GM12892 (cell line): ENCODE results near the gene B4GALT7.

Experiments used
- POLR2A ChIP-seq: IDR thresholded peaks from 2 replicates; pipeline ENCODE4 v1.6.1; 2011; ENCODE audit warnings: low read depth, low read length, control low read depth
- POLR2AphosphoS5 ChIP-seq: IDR thresholded peaks from 2 replicates; pipeline ENCODE4 v1.6.1; 2011; ENCODE audit warnings: low read depth, low read length, control low read depth
- TAF1 ChIP-seq: IDR thresholded peaks from 2 replicates; pipeline ENCODE4 v1.6.1; 2011; ENCODE audit warnings: low read depth, mild to moderate bottlenecking, control low read depth, low read length, borderline replicate concordance

- no peak for TF ChIP-seq POLR2A
- no peak; the same call in 1 of the 2 replicates for TF ChIP-seq POLR2AphosphoS5
- TF ChIP-seq TAF1: no peak
Observed at GRCh38 chr5:177593511-177593910, 6.4 kb upstream of the B4GALT7 start.
